Measurements from ENCODE around the gene LHX3. TPM values are rescaled to one million over a fixed set of nuclear protein-coding genes. Genes with fewer than 3 reads are reported as not detected.

The LHX3 gene
- total RNA-seq, 1 donor from 2014 or later = not detected

DNA sequence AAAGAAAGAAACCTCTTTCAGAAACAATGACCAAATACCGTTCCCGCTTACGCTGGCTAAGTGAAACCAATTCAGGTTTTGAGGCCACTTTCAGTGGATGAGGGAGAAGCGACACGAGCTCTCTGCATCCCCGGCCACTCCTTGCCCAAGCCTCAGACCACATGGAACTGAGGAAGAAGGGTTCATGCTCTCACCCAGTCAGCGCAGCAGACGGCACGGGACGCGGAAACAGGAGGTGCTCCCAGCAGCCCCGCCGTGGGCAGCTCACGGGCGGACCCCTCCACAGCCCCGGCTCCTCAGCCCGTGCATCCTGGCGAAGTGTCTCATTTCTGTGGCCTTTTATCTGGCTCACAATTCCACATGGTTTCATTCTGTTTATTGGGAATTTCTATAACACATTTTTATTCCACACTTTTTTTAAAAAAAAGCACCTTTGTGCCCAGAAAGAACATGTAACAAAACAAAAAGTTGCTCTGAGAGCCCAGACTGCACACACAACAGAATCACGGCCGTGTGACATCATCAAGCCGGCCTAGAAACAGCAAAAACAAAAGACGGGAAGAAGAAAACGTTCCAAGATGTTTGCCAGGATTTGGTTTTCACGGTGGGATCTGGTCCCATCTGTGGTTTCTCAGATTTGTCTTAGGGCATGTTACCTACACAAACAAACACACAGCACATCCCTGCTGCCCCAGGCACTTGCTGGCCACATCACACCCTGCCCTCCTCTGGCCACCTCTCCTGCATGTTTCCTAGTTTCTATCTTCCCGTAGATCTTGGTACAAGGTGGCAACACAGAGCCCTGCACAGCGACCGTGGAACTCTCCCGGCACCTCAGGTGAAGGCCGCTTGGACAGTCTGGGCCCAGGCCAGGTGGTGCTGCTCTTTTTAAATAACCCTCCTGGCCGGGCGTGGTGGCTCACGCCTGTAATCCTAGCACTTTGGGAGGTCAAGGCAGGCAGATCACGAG is 24.5 kb upstream of the LHX3 start:
- intact Hi-C loops (cut with micrococcal nuclease) = no loop called here

DNA sequence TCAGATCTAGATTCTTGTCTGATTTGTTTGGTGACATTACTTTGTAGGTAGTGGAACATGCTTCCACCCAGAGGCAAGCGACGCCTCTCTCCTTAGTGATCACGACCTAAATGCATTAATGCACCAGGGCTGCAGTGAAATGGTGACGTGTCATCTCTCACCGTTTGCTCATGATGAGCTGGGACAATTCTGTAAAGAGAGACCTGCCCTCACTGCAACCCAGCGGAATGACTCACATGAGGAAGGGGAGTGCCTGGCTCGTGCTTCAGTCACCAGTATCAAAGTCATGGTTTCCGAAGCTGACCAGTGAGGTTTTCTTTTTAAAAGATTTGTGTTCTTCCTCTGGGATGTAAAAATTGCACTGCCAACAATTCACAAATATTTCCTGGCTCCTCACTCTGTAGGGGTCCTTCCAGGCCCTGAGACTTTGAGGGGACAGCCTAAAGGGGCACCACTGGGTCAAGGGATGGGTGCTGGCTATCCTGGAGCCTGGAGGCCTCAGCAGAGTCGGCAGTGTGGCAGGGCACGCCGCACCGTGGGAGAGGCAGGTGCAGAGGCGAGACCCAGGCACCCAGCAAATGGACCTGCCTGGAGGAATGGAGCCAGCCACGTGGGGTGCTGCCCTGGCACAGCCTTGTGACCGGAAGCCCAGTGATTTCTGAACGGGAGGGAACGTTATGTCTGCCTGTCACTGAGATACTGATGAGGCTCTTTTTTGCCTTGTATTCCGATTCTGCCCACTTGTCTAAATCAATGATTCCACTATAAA is 23.4 kb upstream of the LHX3 start:
- intact Hi-C loops (cut with micrococcal nuclease) = no loop called here

DNA sequence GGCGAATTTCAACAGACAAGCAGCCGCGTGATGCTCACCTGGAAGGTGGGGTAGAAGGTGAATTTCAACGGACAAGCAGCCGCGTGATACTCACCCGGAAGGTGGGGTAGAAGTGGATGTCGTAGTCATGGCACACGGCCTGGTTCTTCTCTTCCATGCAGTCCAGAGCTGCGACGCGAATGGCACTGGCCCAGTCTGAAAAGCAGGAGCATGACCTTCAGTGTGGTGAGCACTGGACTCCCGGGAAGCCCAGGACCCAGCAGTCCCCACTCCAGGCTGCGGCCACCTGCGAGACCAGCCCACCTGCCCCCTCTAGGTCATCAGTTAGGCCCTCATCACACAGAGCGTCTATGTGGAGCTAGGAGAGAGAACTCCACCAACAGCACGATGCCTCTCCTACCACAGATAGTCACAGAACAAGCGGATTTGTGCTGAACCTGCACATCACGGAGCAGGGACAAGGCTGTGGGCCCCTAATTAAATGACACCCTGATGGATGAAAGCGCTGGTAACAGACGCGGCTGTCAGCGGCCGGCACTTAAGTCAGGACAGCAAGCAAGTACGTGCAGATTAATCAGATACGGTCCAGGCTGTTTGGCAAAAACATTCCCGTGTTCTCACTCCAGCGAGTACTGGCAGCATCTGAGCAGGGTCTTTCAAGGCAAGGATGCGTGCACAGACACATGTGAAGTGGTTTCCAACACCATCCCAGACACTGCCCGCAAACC is 21.9 kb upstream of the LHX3 start:
- intact Hi-C loops (cut with micrococcal nuclease) = no loop called here

DNA sequence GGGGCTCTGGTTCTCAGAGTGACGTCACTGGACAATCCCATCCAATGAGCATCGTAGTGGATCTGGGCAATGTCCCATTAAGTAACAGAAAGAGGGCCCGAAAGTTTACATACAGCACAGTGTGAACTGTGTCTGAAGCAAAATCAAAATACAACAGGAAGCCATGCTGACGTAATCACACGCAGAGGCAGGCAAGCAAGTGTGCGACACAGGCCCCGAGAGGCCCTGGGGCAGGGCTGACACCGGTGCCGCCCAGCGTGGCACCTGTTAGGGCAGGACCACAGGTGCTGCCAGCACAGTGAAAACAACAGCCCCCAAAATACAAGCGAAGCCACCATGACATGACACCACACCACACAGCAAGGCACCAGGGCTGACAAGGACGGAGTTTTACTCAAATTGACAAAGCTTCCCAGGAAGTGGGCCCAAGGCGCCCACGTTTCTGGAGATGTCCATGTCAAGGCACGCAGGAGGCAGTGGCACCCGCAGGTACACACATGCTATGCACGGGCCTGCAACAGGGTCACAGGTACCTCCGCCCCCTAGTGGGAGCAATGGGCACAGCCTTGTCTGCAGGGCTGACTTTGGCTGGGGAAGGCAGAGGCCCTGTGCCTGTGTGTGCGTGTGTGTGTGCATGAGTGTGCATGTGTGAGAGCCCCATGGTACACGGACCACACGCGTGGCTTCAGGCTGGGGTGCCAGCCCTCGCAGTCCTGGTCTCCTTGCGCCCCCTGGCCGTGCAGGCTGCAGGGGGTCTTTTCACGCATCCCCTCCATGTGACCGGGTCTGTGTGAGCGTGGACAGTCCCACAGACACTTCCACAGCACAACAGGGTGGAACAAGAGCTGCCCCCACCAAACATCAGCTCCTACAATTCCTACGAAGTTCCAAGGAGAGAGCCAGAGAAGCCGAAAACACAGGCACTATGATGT is 21.1 kb upstream of the LHX3 start:
- intact Hi-C loops (cut with micrococcal nuclease) = no loop called here

DNA sequence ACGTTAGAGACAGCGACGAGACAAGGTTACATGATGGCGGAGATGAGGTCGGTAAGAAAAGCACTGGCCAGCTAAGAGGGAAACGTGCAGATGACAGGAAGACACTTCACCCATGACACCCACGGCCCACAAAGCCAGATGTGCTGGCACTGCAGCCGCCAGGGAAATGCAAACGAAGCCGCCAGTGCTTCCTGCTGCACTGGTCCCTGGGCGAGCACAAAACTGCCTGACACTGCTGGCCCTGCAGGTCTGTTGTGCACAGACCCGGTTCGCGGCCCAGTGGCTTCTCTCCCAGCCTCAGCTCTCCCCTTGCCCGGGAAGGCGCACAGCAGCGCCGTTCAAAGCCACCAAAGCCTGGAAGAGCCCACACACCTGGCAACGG is 20.4 kb upstream of the LHX3 start:
- intact Hi-C loops (cut with micrococcal nuclease) = no loop called here

DNA sequence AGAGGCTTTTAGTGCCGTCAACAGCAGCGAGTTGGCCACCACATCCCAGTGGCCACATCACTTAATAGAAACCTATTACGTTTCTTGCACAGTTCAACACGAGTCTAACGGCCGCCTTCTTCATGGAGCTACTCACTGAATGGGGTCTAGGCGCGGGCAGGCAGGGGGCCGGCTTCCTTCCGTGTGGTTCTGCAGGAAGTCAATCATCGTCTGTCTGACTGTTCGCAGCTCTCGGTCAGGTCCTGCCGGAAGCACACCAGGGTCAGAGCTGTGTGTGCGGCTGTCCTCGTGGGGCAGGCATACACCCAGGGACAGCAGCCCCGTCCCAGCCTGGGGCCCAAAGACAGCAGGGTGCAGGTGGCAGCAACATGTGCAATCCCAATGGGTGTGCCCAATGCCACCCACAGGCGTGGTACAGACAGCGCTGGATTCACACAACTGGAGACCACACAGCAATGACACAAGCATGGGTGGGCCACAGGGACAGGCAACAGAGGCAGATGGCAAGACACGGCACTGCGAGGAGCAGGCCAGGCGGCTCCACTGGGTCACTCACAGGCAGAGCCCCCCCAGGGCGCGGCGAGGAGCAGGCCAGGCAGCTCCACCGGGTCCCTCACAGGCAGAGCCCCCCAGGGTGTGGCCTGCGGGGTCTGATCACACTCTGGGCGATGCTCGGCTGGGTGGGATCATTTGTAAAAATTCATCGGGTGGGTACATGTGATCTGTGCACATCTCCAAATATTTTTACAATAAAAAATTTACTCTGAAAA is 19.1 kb upstream of the LHX3 start:
- intact Hi-C loops (cut with micrococcal nuclease) = no loop called here

DNA sequence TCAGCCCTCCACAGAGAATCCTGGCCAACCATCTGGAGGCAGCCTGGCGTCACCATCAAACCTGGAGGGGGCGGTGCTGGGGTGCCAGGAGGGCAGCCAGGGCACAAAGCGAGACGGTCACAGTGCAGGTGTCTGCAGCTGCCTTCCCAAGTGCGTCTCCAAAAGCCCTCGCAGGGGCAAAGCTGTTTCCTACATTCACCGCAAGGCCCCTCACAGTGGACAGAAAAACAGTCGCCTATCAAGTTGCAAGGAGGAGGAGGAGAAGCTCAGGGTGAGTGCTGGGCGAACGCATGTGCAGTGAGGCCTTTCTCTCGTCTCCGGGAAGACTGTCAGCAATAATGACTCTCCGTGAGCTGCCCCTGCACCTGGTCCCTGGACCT is 18.0 kb upstream of the LHX3 start:
- intact Hi-C loops (cut with micrococcal nuclease) = no loop called here

DNA sequence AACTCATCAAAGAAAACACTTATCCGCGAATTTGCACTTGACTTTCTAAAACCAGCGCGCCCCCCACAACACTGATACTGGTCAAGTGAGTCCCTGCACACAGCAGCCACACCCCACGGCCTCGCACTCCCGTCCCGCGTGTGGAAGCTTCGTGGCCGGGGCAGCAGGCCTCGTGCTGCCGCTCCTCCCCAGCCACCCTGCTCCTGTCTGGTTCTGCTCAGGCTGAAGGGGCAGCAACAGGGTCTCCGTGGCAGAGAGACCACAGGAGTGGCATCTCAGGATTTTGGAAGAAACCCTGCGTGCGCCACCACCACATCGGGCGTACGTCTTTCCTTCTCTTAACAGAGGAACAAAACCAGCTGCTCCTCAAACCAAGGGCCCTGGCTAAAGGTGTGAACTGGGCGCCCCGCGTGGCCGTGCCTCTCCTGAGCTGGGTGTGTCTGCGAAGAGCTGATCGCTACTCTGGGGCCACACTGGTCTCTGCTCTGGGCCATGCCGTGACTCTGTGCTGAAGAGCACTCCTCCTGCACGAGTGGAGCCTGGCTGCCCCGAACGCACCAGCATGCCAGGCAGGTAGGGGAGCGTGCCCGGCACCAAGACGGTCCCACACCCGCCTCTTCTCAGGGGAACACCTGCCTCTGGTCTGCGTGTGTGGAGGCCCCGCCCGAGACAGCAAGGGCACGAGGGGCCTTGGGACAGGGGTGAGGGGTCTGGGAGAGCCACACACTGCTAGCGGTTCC is 17.4 kb upstream of the LHX3 start:
- intact Hi-C loops (cut with micrococcal nuclease) = no loop called here

DNA sequence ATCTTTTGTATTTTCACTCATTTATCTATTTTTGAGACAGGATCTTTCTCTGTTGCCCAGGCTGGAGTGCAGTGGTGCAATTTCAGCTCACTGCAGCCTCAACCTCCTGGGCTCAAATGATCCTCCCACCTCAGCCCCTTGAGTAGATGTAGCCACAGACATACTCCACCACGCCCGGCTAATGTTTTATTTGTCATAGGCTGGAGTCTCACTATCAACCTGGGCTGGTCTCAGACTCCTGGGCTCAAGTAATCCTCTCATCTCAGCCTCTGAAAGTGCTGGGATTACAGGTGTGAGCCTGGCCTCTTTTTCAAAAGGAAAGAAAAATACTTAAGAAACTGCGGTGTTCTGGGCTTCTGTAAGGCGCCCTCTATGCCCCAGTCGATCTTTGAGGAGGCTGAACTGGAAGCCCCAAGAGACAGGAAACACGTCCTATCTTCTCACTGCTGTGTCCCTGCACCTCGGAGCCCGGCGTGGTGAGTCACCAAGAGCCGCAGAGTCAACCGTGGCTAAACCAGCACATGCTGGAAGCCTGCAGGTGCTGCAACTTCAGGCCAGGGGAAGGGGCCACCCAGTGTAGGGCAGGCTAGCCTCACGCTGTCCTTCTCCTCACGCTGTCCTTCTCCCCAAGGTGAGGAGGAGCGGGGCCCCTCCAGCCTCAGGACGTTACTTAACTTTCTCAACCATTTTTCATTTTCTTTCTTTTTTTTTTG is 15.2 kb upstream of the LHX3 start:
- intact Hi-C loops (cut with micrococcal nuclease) = no loop called here

DNA sequence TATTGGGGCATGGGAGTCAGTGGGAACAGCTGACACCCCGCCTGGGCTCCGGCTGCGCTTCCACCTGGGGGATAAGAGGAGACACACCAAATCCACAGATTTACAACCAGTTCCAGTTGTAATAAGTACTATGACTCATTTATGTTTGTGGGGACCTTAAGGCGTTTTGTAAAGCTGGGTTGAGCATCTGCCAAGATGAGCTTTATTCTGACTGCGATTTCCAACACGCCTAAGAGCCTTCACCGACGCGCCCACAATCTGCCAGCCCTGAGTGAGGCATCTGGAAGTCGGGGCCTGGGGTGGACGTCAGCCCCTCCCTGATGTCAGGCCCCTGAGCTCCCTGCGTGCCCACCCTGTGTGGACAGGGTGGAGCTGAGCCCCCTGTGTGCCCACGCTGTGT is 14.3 kb upstream of the LHX3 start:
- intact Hi-C loops (cut with micrococcal nuclease) = no loop called here

DNA sequence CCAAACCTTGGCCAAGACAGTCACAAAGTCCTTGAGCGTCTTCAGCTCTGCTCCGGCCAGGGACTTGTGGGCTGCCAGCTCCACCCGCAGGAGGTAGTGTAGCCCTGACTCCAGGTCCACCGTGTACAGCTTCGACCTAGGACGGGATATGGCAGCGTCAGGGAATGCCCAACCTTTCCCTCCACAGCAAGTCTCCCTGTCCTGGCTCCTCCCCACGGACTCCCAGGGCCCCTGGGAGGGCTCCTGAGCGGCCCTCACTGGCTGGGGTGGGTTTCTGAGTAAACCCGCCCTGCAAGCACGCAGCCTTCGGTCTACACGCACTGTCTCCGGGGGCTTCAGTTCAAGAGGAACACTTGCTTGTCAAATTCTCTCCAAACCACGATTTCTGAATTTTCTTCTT is 13.7 kb upstream of the LHX3 start:
- intact Hi-C loops (cut with micrococcal nuclease) = no loop called here

DNA sequence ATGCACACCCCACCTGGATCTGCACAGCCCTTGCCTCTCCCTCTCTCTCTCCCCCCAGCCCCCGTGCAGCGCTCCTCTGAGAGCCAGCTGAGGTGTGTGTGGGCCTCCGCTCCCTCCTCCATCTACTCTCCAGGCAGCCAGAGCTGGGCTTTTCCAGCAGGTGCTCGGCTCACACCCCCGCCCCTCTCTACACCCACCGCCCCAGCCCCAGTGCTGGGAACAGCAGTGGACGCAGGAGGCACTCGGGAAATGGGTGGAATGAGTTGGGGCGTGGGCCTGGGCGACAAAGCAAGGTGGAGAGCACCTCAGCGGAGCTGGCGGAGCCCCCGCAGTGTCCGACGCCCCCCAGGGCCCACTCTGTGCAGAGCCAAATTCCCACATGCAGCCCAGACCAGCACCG is 13.3 kb upstream of the LHX3 start:
- intact Hi-C loops (cut with micrococcal nuclease) = no loop called here

DNA sequence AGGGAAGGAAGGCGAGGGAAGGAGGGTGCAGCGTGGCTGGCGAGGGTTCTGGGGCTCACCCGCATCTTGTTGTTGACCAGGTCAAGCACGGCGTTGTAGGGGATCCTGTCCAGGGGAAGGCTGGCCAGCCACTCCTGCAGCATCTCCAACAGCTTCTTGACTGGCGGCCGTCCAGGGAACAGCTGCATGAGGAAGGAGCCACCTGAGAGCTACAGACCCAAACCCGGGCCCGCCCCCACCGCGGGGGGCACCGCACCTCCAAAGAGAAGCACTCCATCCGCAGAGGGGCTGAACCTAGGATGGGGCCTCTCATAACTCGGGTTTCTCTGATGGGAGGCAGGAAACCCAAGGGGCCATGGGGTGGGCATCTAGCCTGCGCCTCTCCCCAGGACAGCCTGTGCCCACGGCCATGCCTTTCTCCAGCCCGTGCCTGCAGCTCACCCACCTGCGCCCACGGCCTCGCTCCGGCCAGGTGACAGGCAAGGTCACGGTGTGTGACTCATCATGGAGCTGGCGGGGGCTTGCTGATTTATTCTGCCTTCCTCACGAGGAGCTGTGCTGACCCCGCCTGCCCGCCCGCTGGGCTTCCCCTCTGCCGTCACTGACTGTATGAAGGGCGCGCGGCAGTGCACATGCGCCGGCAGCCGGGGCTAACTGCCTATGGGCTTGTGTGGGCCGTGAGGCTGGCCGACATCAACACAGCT is 11.8 kb upstream of the LHX3 start:
- intact Hi-C loops (cut with micrococcal nuclease) = no loop called here

DNA sequence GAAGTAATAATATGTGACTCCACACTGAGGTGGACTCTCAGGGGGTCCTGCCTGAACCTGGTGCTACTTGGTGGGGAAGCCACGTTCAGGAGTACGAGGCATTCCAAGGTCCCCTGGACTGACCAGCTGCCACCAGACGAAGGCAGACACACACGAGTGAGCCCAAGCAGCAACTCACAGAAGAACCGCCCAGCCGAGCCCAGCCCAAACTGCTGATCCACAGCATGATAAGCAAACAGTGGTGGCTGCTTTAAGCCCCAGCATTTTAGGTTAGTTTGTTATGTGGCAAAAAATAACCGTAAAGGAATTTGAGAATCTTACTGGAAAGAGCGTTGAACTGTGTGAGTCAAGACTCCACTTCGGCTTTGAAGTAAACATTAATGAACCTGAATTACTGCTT is 8.8 kb upstream of the LHX3 start:
- intact Hi-C loops (cut with micrococcal nuclease) = no loop called here

DNA sequence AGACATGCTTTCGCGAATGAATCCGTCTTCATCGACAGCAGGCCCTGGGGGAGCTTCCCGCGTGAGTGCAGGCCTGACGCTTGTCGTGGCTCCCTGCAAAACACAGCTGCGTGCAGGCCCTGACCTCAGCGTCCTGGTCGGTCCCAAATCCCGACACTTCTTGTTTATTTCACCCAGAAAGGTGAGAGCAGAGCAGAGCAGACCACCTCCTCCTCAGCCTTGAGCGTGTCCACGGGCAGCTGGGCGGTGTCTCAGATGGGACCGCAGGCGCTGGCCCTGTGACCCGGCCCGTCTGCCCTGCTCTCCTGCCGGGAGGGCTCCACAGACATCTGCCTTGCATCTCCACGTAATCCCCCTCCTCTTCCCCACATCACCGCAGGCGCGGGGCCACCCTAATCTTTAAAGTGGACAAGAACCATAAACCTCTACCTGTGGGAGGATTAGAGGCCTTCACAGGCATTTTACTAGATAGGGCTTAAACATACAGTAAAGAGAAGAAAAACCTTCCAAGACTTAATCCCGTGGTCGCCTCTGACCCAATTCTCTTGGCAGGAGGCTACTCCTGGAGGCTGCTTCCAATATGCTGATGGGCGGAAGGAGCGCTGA is 7.5 kb upstream of the LHX3 start:
- intact Hi-C loops (cut with micrococcal nuclease) = no loop called here

DNA sequence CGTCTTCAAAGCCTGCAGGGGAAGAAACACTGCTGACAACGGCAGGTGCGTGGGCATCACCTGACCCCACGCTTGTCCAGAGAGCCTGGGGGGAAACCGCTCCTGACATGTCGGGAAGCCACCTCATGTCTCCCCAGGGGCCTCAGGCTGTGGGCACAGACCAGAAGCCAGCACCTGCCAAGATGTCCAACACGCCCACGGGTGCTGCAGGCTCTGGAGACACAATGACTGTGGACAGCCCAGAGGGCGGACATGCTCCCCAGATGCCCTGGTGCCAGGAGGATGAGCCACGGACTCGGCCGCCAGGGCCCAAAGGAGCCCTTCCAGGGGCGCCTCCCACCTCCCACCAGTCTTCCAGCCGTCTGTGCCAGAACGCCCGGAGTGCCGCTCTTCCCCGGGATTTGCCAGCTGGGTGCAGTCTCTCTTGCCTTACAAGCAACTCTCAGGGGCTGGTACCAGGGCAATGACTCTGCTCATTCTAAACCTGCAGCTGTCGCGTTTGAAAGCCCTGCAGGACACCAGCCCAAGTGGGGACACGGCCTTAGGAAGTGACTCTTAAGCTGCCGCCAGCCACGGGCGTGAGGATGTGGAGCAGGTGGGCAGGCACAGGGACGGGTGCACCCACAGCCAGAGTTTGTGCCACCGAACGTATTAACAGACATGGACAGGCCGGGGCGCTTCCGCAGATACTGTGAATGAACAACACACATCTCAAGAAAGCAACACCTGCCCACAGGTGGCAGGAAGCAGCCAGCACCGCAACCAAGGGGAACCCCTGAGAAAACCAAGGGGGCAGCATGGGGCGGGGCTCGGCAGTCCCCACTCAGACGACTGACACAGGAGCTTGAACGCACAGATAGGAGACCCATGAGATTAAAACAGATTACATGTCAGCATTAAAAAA is 6.8 kb upstream of the LHX3 start:
- intact Hi-C loops (cut with micrococcal nuclease) = no loop called here

DNA sequence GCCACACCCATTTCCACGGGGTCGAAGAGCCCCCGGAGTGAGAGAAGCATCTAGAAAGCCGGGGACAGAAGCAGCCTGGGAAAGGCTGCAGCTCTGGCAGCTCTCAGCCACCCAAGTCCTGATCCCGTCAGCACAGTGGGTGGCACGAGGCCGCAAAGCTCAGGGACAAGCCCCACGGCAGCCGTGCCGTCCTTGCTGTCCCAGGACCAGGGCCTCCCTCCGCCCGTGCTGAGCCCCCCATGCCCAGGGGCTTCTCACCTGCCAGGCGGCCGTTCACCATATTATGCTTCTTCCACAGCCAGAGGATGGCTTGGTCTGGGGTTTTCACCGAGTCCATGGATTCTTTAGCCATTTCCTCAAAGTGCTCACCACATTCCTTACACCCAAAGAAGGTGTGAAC is 6.1 kb upstream of the LHX3 start:
- intact Hi-C loops (cut with micrococcal nuclease) = no loop called here

All from T-helper 2 cell treated with Interferon-gamma antibody and Interleukin-4, amounts not matched to agents 100 ng/mL and 5 ng/mL, for 36 hours (primary cell).